HepG2 (cell line): ENCODE measurements around the gene SULT1E1. TPM values are rescaled to one million over a fixed set of nuclear protein-coding genes. Genes with fewer than 3 reads are reported as not detected.

Experiments
- ATAC-seq: fragments of 200-7000 bp; cut with Tn5 transposase; 3 replicates; pipeline ENCODE4 v1.9.1; 2020; ENCODE audit warnings: mild to moderate bottlenecking, moderate library complexity
- BruUV-seq: library from RNA; stranded (reverse); fragments of 400-500 nt; replicated peaks from 2 replicates; lab custom pipeline; 2021; lab: Mats Ljungman, UMichigan
- CTCF ChIA-PET: fragments of 300-600 bp; formaldehyde crosslinking; extraction: SDS; loops from one replicate; lab custom pipeline; 2021; ENCODE audit warnings: low total read pairs, inconsistent platforms, low intra/inter-chr PET ratio; lab: Yijun Ruan, JAX
- POLR2A ChIA-PET: fragments of 350-600 bp; sonication (Branson Sonifier 250); formaldehyde crosslinking; loops from one replicate; lab custom pipeline; 2020; ENCODE audit warnings: antibody characterized with exemption, inconsistent platforms; lab: Yijun Ruan, JAX
- DNase-seq: peaks from one replicate; pipeline ENCODE4 v3.0.0-alpha.2; 2015; ENCODE audit warnings: low spot score
- FAIRE-seq: peaks from 3 replicates; lab custom pipeline; 2011; peaks lifted over from hg19 to GRCh38; lab: Jason Lieb, UNC
- H2AFZ ChIP-seq: one replicate; pipeline ENCODE4 v1.6.1; 2011; ENCODE audit warnings: low read length, inconsistent platforms
- H3K27ac ChIP-seq: fragments of 300-600 bp; 3 replicates; pipeline ENCODE4 v1.8.0; 2011; ENCODE audit warnings: mixed run types, mild to moderate bottlenecking, mixed read lengths, low read length, inconsistent platforms; ENCODE audit not compliant: insufficient read depth; ENCODE audit errors: extremely low read length
- H3K27me3 ChIP-seq, 2 experiments: fragments of 200-600 bp in 1 of 2; 2 replicates in 1 of 2; 3 replicates in 1 of 2; pipeline versions ENCODE4 v1.6.0 to v1.8.0; 2011; ENCODE audit warnings: low read length in 2 of 2, mild to moderate bottlenecking in 2 of 2, moderate library complexity in 2 of 2, inconsistent platforms in 1 of 2; ENCODE audit not compliant: insufficient read depth in 2 of 2, control insufficient read depth in 1 of 2
- H3K36me3 ChIP-seq, 2 experiments: fragments of 200-600 bp in 1 of 2; replicated peaks in 1 of 2; 2 replicates in 1 of 2; 3 replicates in 1 of 2; pipeline versions ENCODE4 v1.5.1 to v1.8.0; 2011; ENCODE audit warnings: low read length in 2 of 2, inconsistent platforms in 1 of 2; ENCODE audit not compliant: insufficient read depth in 2 of 2, control insufficient read depth in 1 of 2
- H3K4me1 ChIP-seq: 2 replicates; pipeline ENCODE4 v1.5.1; 2012; ENCODE audit warnings: low read length, inconsistent platforms; ENCODE audit not compliant: insufficient read depth
- H3K4me2 ChIP-seq: 2 replicates; pipeline ENCODE4 v1.6.0; 2011; ENCODE audit warnings: low read depth, low read length, inconsistent platforms
- H3K4me3 ChIP-seq, 3 experiments: fragments of 200-600 bp in 1 of 3; sonication (generic), shearing (Covaris generic) in 1 of 3; replicated peaks in 1 of 3; 2 replicates each; pipeline ENCODE4 v1.5.1; 2011 to 2016; ENCODE audit warnings: low read length in 3 of 3, inconsistent platforms in 2 of 3, low read depth in 2 of 3, mild to moderate bottlenecking in 2 of 3, control low read depth in 1 of 3, mixed read lengths in 1 of 3; ENCODE audit not compliant: insufficient read depth in 1 of 3
- H3K79me2 ChIP-seq: one replicate; pipeline ENCODE4 v1.6.1; 2011; ENCODE audit warnings: low read length, inconsistent platforms; ENCODE audit not compliant: insufficient read depth
- H3K9ac ChIP-seq: 2 replicates; pipeline ENCODE4 v1.6.0; 2011; ENCODE audit warnings: mild to moderate bottlenecking, low read depth, low read length, inconsistent platforms; ENCODE audit not compliant: insufficient read depth
- H3K9me3 ChIP-seq: 2 replicates; pipeline ENCODE4 v1.5.1; 2012; ENCODE audit warnings: mild to moderate bottlenecking, low read length
- H4K20me1 ChIP-seq: 2 replicates; pipeline ENCODE4 v1.6.0; 2011; ENCODE audit warnings: inconsistent platforms, mild to moderate bottlenecking, low read length, moderate library complexity; ENCODE audit not compliant: insufficient read depth
- BRCA1 ChIP-seq: sonication (generic); formaldehyde crosslinking; IDR thresholded peaks from 2 replicates; pipeline ENCODE4 v1.4.0; 2020; ENCODE audit warnings: missing genetic modification reagents
- GPN1 ChIP-seq: sonication (generic); formaldehyde crosslinking; IDR thresholded peaks from 2 replicates; pipeline ENCODE4 v1.5.1; 2020; ENCODE audit warnings: missing genetic modification reagents, borderline replicate concordance
- KIAA2018 ChIP-seq: sonication (generic); formaldehyde crosslinking; IDR thresholded peaks from 2 replicates; pipeline ENCODE4 v1.5.0; 2020; ENCODE audit warnings: mild to moderate bottlenecking, missing genetic modification reagents, borderline replicate concordance
- PLSCR1 ChIP-seq: sonication (generic); formaldehyde crosslinking; IDR thresholded peaks from 2 replicates; pipeline ENCODE4 v1.5.0; 2020; ENCODE audit warnings: missing genetic modification reagents, mild to moderate bottlenecking, borderline replicate concordance
- ZBTB8A ChIP-seq: sonication (generic); formaldehyde crosslinking; IDR thresholded peaks from 2 replicates; pipeline ENCODE4 v1.4.0; 2020; ENCODE audit warnings: mild to moderate bottlenecking, low read depth, missing genetic modification reagents, borderline replicate concordance
- ZNF33A ChIP-seq: sonication (generic); formaldehyde crosslinking; IDR thresholded peaks from 2 replicates; pipeline ENCODE4 v1.5.1; 2020; ENCODE audit warnings: missing genetic modification reagents, mild to moderate bottlenecking, moderate library complexity, borderline replicate concordance
- ZNF784 ChIP-seq: sonication (generic); formaldehyde crosslinking; IDR thresholded peaks from 2 replicates; pipeline ENCODE4 v1.5.1; 2020; ENCODE audit warnings: missing genetic modification reagents, mild to moderate bottlenecking, borderline replicate concordance
- ZNF816 ChIP-seq: sonication (generic); formaldehyde crosslinking; IDR thresholded peaks from 2 replicates; pipeline ENCODE4 v1.8.0; 2022; ENCODE audit warnings: missing genetic modification reagents, mild to moderate bottlenecking, borderline replicate concordance
- ZSCAN25 ChIP-seq: sonication (generic); formaldehyde crosslinking; IDR thresholded peaks from 2 replicates; pipeline ENCODE4 v1.8.0; 2022; ENCODE audit warnings: mild to moderate bottlenecking, missing genetic modification reagents
- ZZZ3 ChIP-seq: sonication (generic); formaldehyde crosslinking; IDR thresholded peaks from 2 replicates; pipeline ENCODE4 v1.4.0; 2020; ENCODE audit warnings: missing genetic modification reagents, mild to moderate bottlenecking, borderline replicate concordance
- WGBS: methylation state at CpG from one replicate; pipeline ENCODE4 v1.1.6; 2017; ENCODE audit warnings: low lambda C conversion rate; 5-methylcytosine and 5-hydroxymethylcytosine counted together
- in situ Hi-C: cut with HindIII; loops from 2 replicates; pipeline ENCODE4 v1.10.0; 2017; ENCODE audit warnings: low pct_unique_long_range_greater_than_20kb; ENCODE audit not compliant: extremely low pct_ligation_motif_present
- intact Hi-C: fragments of 100-400 bp; cut with micrococcal nuclease; formaldehyde crosslinking; loops from one replicate; pipeline ENCODE4 v1.10.0; 2022; ENCODE audit not compliant: unreplicated experiment
- polyA plus RNA-seq, 8 experiments: library from polyadenylated mRNA; depleted of rRNA in 3 of 8; stranded (reverse) in 7 of 8; unstranded in 1 of 8; fragments of >200 nt; fragmentation: Illumina TruSeq in 4 of 8; extraction: Trizol in 4 of 8; gene quantifications; 2 replicates each; pipeline versions ENCODE4 v1.2.1 to v1.2.3, GENCODE V29; 2011 to 2016; ENCODE audit warnings: low read depth in 4 of 8, missing spikeins in 1 of 8, mixed read lengths in 1 of 8; ENCODE audit not compliant: insufficient read depth in 1 of 8
- total RNA-seq, 5 experiments: library from RNA; depleted of rRNA; stranded (reverse); fragments of >200 nt; fragmentation: Illumina TruSeq; extraction: Trizol; gene quantifications; 2 replicates each; pipeline ENCODE4 v1.2.3, GENCODE V29; 2016; ENCODE audit warnings: low read depth in 1 of 5

The SULT1E1 gene
- total and polyA plus RNA-seq, 2 of the 13 experiments (the other 11 are each of a cell fraction or from before 2014, with no cell fraction given), result 1.7 to 3.9 TPM

GRCh38 chr4:69823481-69824186 is 36.3 kb downstream of the SULT1E1 start (continued):
- TF ChIP-seq KIAA2018 (CRISPR knock-in tag), result no peak

GRCh38 chr4:69823048-69823447 is 36.9 kb downstream of the SULT1E1 start:
- intact Hi-C loops, result loop anchor here (1.0 to 5.0 kb wide), 9 partner anchors 9 to 736 kb away; no protein-coding TSS in a partner anchor
- DNase-seq, result no peak
- Histone ChIP-seq H3K4me1 (peaks cover 59% of the 10 kb centered on the region), H3K9ac (peak overlapping the region; percentile 38), H3K27ac (peak overlapping the region; percentile 80), H3K27me3 (no peaks in the 10 kb centered on the region), H3K9me3 (no peaks in the 10 kb centered on the region), H2AFZ (peak overlapping the region; percentile 39), H3K79me2 (no peaks in the 10 kb centered on the region), H3K4me3 (no peak overlapping the region), H3K36me3 (no peaks in the 10 kb centered on the region), H4K20me1 (no peaks in the 10 kb centered on the region), H3K4me2 (peak overlapping the region; percentile 42)
- FAIRE-seq, result no peak
- CTCF ChIA-PET, result interaction anchor here (1.5 to 2.4 kb wide), 2 partner anchors 58 to 133 kb away, joined by 11 to 20 read pairs; no protein-coding TSS in a partner anchor
- in situ Hi-C loops, result loop anchor here (5.0 kb wide), 2 partner anchors 59 to 131 kb away; no protein-coding TSS in a partner anchor
- WGBS, result 57% methylated on average over 4 of the region's 4 CpGs
- POLR2A ChIA-PET, result interaction anchor here (0.9 to 2.5 kb wide), 11 partner anchors 9 to 360 kb away, joined by 3 to 56 read pairs (median 5); no protein-coding TSS in a partner anchor
- ATAC-seq, result peak; percentile 16
- no TSS peak for BruUV-seq
- TF ChIP-seq PLSCR1 (CRISPR knock-in tag) (no peak), ZNF33A (CRISPR knock-in tag) (0 out of 2 replicates have a peak, but pooled peaks have one; percentile 42), ZNF816 (CRISPR knock-in tag) (0 out of 2 replicates have a peak, but pooled peaks have one; percentile 68), ZBTB8A (CRISPR knock-in tag) (0 out of 2 replicates have a peak, but pooled peaks have one; percentile 41), ZSCAN25 (0 out of 2 replicates have a peak, but pooled peaks have one; percentile 20), ZZZ3 (CRISPR knock-in tag) (no peak), GPN1 (CRISPR knock-in tag) (no peak), BRCA1 (CRISPR knock-in tag) (0 out of 2 replicates have a peak, but pooled peaks have one; percentile 15), ZNF784 (CRISPR knock-in tag) (0 out of 2 replicates have a peak, but pooled peaks have one; percentile 74)
